Osteoblast (primary cell): ENCODE results near the gene GIPC1. TPM values are rescaled to one million over a fixed set of nuclear protein-coding genes. Genes with fewer than 3 reads are reported as not detected.

Experiments used
- DNase-seq: peaks from one replicate; pipeline ENCODE4 v3.0.0; 2011; ENCODE audit warnings: low spot score, mixed read lengths; ENCODE audit not compliant: insufficient read length; ENCODE audit errors: missing footprints
- H2AFZ ChIP-seq: 2 replicates; pipeline ENCODE4 v1.6.0; 2011; ENCODE audit warnings: mild to moderate bottlenecking, low read length
- H3K27ac ChIP-seq: 2 replicates; pipeline ENCODE4 v1.5.1; 2011; ENCODE audit warnings: mild to moderate bottlenecking, low read depth, low read length, moderate library complexity
- H3K27me3 ChIP-seq: 2 replicates; pipeline ENCODE4 v1.6.0; 2012; ENCODE audit warnings: mild to moderate bottlenecking, control low read depth, inconsistent platforms, low read length, moderate library complexity; ENCODE audit not compliant: insufficient read depth
- H3K36me3 ChIP-seq: 2 replicates; pipeline ENCODE4 v1.5.1; 2011; ENCODE audit warnings: mild to moderate bottlenecking, low read length, control low read depth, moderate library complexity; ENCODE audit not compliant: insufficient read depth
- H3K4me1 ChIP-seq: 2 replicates; pipeline ENCODE4 v1.5.1; 2011; ENCODE audit warnings: mild to moderate bottlenecking, low read length, control low read depth, moderate library complexity; ENCODE audit not compliant: insufficient read depth
- H3K4me2 ChIP-seq: 2 replicates; pipeline ENCODE4 v1.6.0; 2011; ENCODE audit warnings: mild to moderate bottlenecking, low read length; ENCODE audit not compliant: insufficient read depth
- H3K4me3 ChIP-seq: fragments of 200-600 bp; sonication (generic); 3 replicates; pipeline ENCODE4 v1.5.1; 2012; ENCODE audit warnings: mild to moderate bottlenecking, low read length, inconsistent platforms; ENCODE audit not compliant: insufficient read depth
- H3K79me2 ChIP-seq: 2 replicates; pipeline ENCODE4 v1.6.0; 2012; ENCODE audit warnings: mild to moderate bottlenecking, low read length, control low read depth, inconsistent platforms; ENCODE audit not compliant: insufficient read depth
- H3K9me3 ChIP-seq: 2 replicates; pipeline ENCODE4 v1.5.1; 2011; ENCODE audit warnings: low read depth, low read length, control low read depth
- H4K20me1 ChIP-seq: 2 replicates; pipeline ENCODE4 v1.6.0; 2012; ENCODE audit warnings: mild to moderate bottlenecking, low read length, control low read depth; ENCODE audit not compliant: insufficient read depth
- CTCF ChIP-seq: IDR thresholded peaks from 2 replicates; pipeline ENCODE4 v1.5.1; 2011; ENCODE audit warnings: mild to moderate bottlenecking, low read depth, low read length, moderate library complexity; ENCODE audit errors: extremely low read depth
- total RNA-seq: library from RNA; depleted of rRNA; stranded (reverse); fragments of >200 nt; gene quantifications from 2 replicates; pipeline ENCODE4 v1.2.3, GENCODE V29; 2012

The GIPC1 gene
- total RNA-seq, result 114 and 115 TPM in 2 replicates

DNA sequence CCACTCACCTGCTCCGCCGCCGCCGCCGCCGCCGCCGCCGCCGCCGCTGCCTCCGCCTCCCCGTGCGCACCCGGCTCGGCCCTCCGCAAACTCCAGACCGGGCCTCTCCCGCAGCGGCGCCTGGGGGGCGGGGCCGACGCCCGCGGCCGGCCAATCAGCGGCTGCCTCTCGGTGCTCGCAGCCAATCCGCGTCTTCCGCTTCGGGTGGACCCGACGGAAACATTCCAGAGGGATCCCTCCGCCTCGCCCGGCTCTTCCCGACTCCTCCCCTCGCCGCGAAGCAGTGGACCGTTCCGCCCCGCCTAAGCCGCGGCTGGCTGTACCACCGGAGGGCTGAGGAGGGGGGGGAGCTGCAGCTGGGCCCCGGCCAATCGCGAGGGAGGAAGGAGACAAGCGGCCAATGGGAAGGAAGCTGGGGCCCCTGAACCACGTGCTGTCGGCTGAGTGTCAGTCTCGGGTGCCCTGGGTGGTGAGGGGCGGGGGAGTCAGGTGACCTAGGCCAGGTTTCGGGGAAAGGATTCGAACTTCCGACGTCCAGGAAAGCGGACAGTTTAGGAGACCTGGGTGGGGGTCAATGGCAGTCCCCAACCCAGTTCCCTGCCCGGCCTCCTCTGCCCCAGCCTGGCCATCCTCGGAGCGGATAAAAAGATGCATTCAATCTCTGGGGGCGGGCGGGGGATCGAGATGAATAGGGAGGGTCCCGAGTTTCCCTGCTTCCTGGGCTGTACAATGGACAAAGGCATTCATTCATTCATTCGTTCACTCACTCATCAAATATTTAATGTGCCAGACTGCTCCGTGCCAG is at the start of gene GIPC1:
Gene GIPC1 (minus strand): TSS at position 99 of the 805 bp plus-strand sequence. CDS start 13,151 bp downstream, outside the sequence.
- peaks cover 17% of the 10 kb centered on the region for H4K20me1 ChIP-seq

GRCh38 chr19:14545716-14546082 is 49.8 kb upstream of the GIPC1 start:
- Histone ChIP-seq H3K9me3 (no peaks in the 10 kb centered on the region), H3K4me2 (no peak overlapping the region)

More for the DNA sequence above, at the start of gene GIPC1:
- Histone ChIP-seq H3K9me3 (no peaks in the 10 kb centered on the region), H3K27ac (peak within 1 kb of the TSS; percentile 56), H3K4me2 (peak within 1 kb of the TSS; percentile 97), H2AFZ (peak within 1 kb of the TSS; percentile 71), H3K27me3 (no peaks in the 10 kb centered on the region), H3K36me3 (peaks cover 17% of the 10 kb centered on the region), H3K4me3 (peak within 1 kb of the TSS; percentile 95), H3K79me2 (peaks cover 39% of the 10 kb centered on the region), H3K4me1 (peaks cover 27% of the 10 kb centered on the region)
- TF ChIP-seq CTCF, result no peak
- DNase-seq, result peak; percentile 100

GRCh38 chr19:14544977-14545715 is 49.2 kb upstream of the GIPC1 start:
- no peak overlapping the region for H2AFZ ChIP-seq

More at GRCh38 chr19:14545716-14546082, 49.8 kb upstream of the GIPC1 start:
- Histone ChIP-seq H2AFZ (no peak overlapping the region), H3K36me3 (no peaks in the 10 kb centered on the region), H3K27me3 (no peaks in the 10 kb centered on the region), H3K79me2 (peaks cover 19% of the 10 kb centered on the region), H3K27ac (no peak overlapping the region), H4K20me1 (peaks cover 5% of the 10 kb centered on the region), H3K4me3 (no peak overlapping the region), H3K4me1 (no peaks in the 10 kb centered on the region)
- peak; percentile 35 for DNase-seq
- TF ChIP-seq CTCF, result no peak

More at GRCh38 chr19:14544977-14545715, 49.2 kb upstream of the GIPC1 start:
- H3K4me1 ChIP-seq, result no peaks in the 10 kb centered on the region
- no peaks in the 10 kb centered on the region for H3K9me3 ChIP-seq
- peaks cover 5% of the 10 kb centered on the region for H4K20me1 ChIP-seq
- no peak overlapping the region for H3K4me3 ChIP-seq
- DNase-seq, result peak; percentile 65
- no peak overlapping the region for H3K4me2 ChIP-seq
- no peak for TF ChIP-seq CTCF
- H3K27me3 ChIP-seq, result no peaks in the 10 kb centered on the region
- H3K79me2 ChIP-seq, result peaks cover 19% of the 10 kb centered on the region
- no peaks in the 10 kb centered on the region for H3K36me3 ChIP-seq
- H3K27ac ChIP-seq, result no peak overlapping the region
